A549 treated with CpdA at 1 μM for 4 hours (cell line): Measurements from ENCODE around the gene PRELID1. TPM values are rescaled to one million over a fixed set of nuclear protein-coding genes. Genes with fewer than 3 reads are reported as not detected.

Source experiments
- total RNA-seq: library from RNA; stranded (reverse); fragments of 200-300 nt; extraction: Qiagen RNA extraction; gene quantifications from 5 replicates; pipeline ENCODE4 v1.2.3, GENCODE V29; 2022; ENCODE audit warnings: low read depth

Gene PRELID1, protein sequence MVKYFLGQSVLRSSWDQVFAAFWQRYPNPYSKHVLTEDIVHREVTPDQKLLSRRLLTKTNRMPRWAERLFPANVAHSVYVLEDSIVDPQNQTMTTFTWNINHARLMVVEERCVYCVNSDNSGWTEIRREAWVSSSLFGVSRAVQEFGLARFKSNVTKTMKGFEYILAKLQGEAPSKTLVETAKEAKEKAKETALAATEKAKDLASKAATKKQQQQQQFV
- 267 to 389 TPM (median 379 TPM) in 5 replicates for total RNA-seq

GRCh38 chr5:177303121-177303924, at the start of gene PRELID1, which contains the start of gene RAB24:
Gene PRELID1 (plus strand): TSS chr5:177303799. CDS start chr5:177303986, 187 bp downstream.
Gene RAB24 (minus strand): TSS chr5:177303719. CDS start chr5:177303288, 431 bp downstream.

DNA sequence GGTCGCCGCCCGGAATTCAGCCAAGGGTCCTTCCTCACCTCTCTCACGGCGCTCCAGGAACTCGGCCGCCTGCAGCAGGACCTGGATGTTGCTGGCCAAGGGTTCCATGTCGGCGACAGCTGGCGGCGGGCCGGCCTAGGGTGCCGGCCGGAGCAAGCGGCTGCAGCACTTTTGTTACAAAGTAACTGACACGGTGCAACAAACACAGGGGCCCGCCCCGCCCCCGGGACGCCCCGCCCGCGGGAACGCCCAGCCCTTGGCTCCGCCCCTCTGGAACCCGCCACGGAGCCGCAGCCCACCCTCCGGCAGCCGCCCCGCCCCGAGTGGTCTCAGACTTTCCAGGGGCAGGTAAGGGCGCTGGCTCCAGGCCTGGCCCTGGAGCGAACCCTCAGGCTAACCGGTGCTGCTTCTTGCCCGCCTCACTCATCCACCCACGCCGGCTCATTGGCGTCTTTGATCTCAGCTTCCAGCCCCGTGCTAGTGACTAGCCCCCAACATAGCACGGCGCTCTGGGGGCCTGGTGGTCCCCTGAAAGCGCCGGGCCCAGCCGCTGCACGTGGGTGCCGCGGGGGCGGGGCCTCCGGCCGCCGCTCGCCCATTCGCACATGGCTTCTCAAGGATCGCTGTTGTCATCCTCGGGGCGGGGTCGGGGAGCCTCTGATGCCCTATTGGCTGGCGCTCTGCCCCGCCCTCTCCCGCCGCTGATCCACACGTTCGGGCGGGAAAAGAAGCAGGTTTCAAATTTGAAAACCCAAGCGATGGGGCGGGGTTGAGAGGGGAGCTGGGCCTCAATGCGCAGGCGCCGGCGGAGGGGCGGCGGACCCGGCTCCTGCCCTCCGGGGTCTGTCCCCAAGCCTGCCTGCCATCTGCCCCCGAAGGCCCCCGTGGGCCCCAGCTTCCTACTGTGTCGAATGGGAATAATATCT, 8.4 kb downstream of the PRELID1 start, which contains the start of gene MXD3:
MXD3 (minus strand) TSS at position 176 of the 926 bp plus-strand sequence; CDS start at position 108, 68 bp downstream.

DNA sequence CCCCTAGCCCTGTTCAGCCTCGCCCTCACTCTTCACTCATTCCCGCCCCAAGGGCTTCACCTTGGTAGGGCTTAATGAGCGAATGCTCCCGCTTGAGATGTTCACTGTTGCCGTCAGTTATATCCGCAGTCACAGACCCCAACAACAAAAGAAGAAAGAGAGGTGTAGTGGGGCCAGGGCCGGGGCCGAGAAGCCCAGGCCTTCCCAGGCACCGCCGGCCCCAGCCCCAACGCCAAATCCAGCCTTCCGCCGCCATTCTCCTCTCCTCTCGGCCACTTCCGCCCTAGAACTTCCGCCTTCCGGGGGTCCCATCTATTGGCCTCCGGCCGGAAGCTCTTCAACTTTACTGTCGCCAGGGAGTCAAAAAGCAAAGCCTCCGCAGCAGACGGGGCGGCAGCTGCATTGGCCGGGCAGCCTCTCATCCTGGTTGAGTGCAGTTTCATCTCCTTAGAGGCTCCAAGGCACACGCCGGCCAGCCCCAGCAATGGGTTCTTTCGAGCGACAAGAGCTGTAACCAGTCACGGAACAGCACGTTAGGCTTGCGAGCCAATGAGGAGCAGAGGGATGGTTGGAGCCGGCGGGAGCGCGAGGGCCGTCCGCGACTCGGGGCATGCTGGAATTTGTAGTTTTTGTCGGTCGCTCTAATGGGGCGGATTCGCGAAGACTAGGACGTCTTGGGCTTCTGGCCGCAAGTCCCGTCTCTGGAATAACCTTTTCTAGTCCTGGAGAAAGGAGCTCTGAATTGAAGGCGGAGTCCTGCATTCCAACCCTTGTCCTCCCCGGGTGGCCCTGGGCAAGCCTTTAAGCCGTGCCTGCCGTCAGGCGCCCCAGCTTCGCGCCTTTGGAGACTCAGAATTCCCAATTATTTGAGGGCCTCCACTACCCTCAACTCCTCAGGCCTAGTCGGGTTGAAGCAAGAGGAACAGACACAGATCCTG, 48.1 kb downstream of the PRELID1 start, which contains the start of gene LMAN2:
LMAN2 (minus strand) TSS at position 277 of the 938 bp plus-strand sequence; CDS start at position 256, 21 bp downstream.

Other genes with a start within 250 kb of the PRELID1 start
- gene FGFR4, start 216.9 kb upstream of the PRELID1 start, total RNA-seq, result 18.9 to 25.5 TPM (median 23.5 TPM) in 5 replicates
- 18.1 to 22.0 TPM (median 21.6 TPM) in 5 replicates for gene NSD1, start 170.0 kb upstream of the PRELID1 start, total RNA-seq
- gene RAB24, start 80 bp upstream of the PRELID1 start, total RNA-seq, result 25.4 to 29.7 TPM (median 26.3 TPM) in 5 replicates
- gene MXD3, start 8.1 kb downstream of the PRELID1 start, total RNA-seq, result 13.3 to 21.8 TPM (median 18.7 TPM) in 5 replicates
- 188 to 233 TPM (median 193 TPM) in 5 replicates for gene LMAN2, start 47.9 kb downstream of the PRELID1 start, total RNA-seq
- gene RGS14, start 54.1 kb downstream of the PRELID1 start, total RNA-seq, result 3.0 to 8.2 TPM (median 6.2 TPM) in 5 replicates
- not detected in 5 replicates for gene SLC34A1, start 80.6 kb downstream of the PRELID1 start, total RNA-seq
- not detected in 5 replicates for gene PFN3, start 96.9 kb downstream of the PRELID1 start, total RNA-seq
- gene F12, start 105.8 kb downstream of the PRELID1 start, total RNA-seq, result 13.4 to 26.6 TPM (median 21.8 TPM) in 5 replicates
- 19.5 to 27.2 TPM (median 23.5 TPM) in 5 replicates for gene GRK6, start 122.9 kb downstream of the PRELID1 start, total RNA-seq
- 14.4 to 39.0 TPM (median 34.3 TPM) in 5 replicates for gene PRR7, start 143.0 kb downstream of the PRELID1 start, total RNA-seq
- 54.2 to 72.8 TPM (median 63.0 TPM) in 5 replicates for gene DBN1, start 169.8 kb downstream of the PRELID1 start, total RNA-seq
- gene PDLIM7, start 193.8 kb downstream of the PRELID1 start, total RNA-seq, result 75.2 to 112 TPM (median 99.1 TPM) in 5 replicates
- gene DOK3, start 206.0 kb downstream of the PRELID1 start, total RNA-seq, result 3.4 to 6.8 TPM (median 4.7 TPM) in 5 replicates
- 106 to 129 TPM (median 119 TPM) in 5 replicates for gene DDX41, start 213.2 kb downstream of the PRELID1 start, total RNA-seq